ENCODE data around the gene LTBP1. TPM values are rescaled to one million over a fixed set of nuclear protein-coding genes. Genes with fewer than 3 reads are reported as not detected.
A peak's percentile ranks its signal among the peaks of the same experiment; 100 is the strongest.

Gene LTBP1
- total RNA-seq, 1 experiment from 2014 or later = 1.2 TPM

- no peak for DNase-seq (ENCODE audit: low spot score)
Measured at GRCh38 chr2:33265584-33266338, 319.0 kb downstream of the LTBP1 start.

GRCh38 chr2:33266467-33266866, 319.7 kb downstream of the LTBP1 start:
- no peak for DNase-seq (ENCODE audit: low spot score)

GRCh38 chr2:33267043-33267442, 320.3 kb downstream of the LTBP1 start:
- no peak for DNase-seq (ENCODE audit: low spot score)

GRCh38 chr2:33267756-33268155, 321.0 kb downstream of the LTBP1 start:
- DNase-seq (ENCODE audit: low spot score) = no peak

GRCh38 chr2:33268246-33268831, 321.6 kb downstream of the LTBP1 start:
- DNase-seq (ENCODE audit: low spot score) = no peak

- no peak for DNase-seq (ENCODE audit: low spot score)
Measured at GRCh38 chr2:33272001-33272400, 325.2 kb downstream of the LTBP1 start.

- no peak for DNase-seq (ENCODE audit: low spot score)
Measured at GRCh38 chr2:33273479-33273878, 326.7 kb downstream of the LTBP1 start.

GRCh38 chr2:33274524-33274923, 327.8 kb downstream of the LTBP1 start:
- DNase-seq (ENCODE audit: low spot score) = no peak

GRCh38 chr2:33275689-33276444, 329.1 kb downstream of the LTBP1 start:
- peak; percentile 50 for DNase-seq (ENCODE audit: low spot score)

- DNase-seq (ENCODE audit: low spot score) = no peak
Measured at GRCh38 chr2:33277002-33277426, 330.3 kb downstream of the LTBP1 start.

- no peak for DNase-seq (ENCODE audit: low spot score)
Measured at GRCh38 chr2:33278245-33278943, 331.6 kb downstream of the LTBP1 start.

- no peak for DNase-seq (ENCODE audit: low spot score)
Measured at GRCh38 chr2:33284287-33284686, 337.5 kb downstream of the LTBP1 start.

- no peak for DNase-seq (ENCODE audit: low spot score)
Measured at GRCh38 chr2:33287507-33288005, 340.8 kb downstream of the LTBP1 start.

- DNase-seq (ENCODE audit: low spot score) = no peak
Measured at GRCh38 chr2:33288011-33288410, 341.3 kb downstream of the LTBP1 start.

- no peak for DNase-seq (ENCODE audit: low spot score)
Measured at GRCh38 chr2:33289961-33290360, 343.2 kb downstream of the LTBP1 start.

GRCh38 chr2:33291278-33292013, 344.7 kb downstream of the LTBP1 start:
- peak; percentile 53 for DNase-seq (ENCODE audit: low spot score)

- no peak for DNase-seq (ENCODE audit: low spot score)
Measured at GRCh38 chr2:33292063-33292462, 345.3 kb downstream of the LTBP1 start.

- DNase-seq (ENCODE audit: low spot score) = no peak
Measured at GRCh38 chr2:33292981-33293595, 346.3 kb downstream of the LTBP1 start.

GRCh38 chr2:33298233-33298632, 351.5 kb downstream of the LTBP1 start:
- DNase-seq (ENCODE audit: low spot score) = no peak

- no peak for DNase-seq (ENCODE audit: low spot score)
Measured at GRCh38 chr2:33301355-33301754, 354.6 kb downstream of the LTBP1 start.

- DNase-seq (ENCODE audit: low spot score) = no peak
Measured at GRCh38 chr2:33302348-33302747, 355.6 kb downstream of the LTBP1 start.
